ENCODE results near the gene WIPF2.

DNA sequence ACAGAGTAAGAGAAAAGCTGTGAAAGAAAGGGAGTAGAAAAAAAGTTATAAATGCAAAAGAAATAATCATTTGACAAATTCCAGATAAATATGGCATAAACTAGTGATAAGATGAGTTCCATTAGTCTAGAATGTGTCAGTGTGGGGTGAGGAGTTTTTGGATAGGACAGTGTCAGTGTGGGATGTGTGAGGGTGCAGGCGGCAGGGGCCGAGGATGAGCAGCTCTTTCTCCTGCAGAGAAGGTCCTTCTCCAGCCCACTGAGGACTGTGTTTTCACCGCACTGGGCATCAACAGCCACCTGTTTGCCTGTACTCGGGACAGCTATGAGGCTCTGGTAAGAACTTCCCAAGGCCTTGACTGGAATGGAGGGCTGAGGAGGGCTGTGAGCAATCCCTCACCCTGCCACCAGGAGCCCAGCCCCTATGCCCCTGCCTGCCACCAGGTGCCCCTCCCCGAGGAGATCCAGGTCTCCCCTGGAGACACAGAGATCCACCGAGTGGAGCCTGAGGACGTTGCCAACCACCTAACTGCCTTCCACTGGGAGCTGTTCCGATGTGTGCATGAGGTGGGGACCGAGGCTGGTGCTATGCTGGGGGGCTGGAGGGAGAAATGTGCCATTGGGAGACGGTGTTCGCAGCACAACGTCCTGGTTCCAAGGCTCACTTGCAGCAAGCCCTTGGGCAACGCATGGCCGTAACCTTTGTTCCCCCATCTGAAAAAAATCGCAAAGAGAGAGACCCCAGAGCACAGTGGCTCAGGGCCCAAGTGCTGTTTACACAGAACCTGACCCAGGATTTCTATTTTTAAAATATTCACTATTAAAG, 28.7 kb upstream of the WIPF2 start:
- TF ChIP-seq POLR2A (IDR thresholded peaks at IDR 0.05; ENCODE audit: low read depth) (no peak), POLR2AphosphoS5 (IDR thresholded peaks at IDR 0.05) (no peak), EP300 (IDR thresholded peaks at IDR 0.05) (no peak)
- TF ChIP-seq, protein P1, sequence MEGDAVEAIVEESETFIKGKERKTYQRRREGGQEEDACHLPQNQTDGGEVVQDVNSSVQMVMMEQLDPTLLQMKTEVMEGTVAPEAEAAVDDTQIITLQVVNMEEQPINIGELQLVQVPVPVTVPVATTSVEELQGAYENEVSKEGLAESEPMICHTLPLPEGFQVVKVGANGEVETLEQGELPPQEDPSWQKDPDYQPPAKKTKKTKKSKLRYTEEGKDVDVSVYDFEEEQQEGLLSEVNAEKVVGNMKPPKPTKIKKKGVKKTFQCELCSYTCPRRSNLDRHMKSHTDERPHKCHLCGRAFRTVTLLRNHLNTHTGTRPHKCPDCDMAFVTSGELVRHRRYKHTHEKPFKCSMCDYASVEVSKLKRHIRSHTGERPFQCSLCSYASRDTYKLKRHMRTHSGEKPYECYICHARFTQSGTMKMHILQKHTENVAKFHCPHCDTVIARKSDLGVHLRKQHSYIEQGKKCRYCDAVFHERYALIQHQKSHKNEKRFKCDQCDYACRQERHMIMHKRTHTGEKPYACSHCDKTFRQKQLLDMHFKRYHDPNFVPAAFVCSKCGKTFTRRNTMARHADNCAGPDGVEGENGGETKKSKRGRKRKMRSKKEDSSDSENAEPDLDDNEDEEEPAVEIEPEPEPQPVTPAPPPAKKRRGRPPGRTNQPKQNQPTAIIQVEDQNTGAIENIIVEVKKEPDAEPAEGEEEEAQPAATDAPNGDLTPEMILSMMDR (IDR thresholded peaks at IDR 0.05), result peak in 2 of 3 experiments; percentile 10 to 23
